ENCODE measurements around the gene PCTP. TPM values are rescaled to one million over a fixed set of nuclear protein-coding genes. Genes with fewer than 3 reads are reported as not detected.
A peak's percentile ranks its signal among the peaks of the same experiment; 100 is the strongest.

Gene PCTP
- total RNA-seq, 1 donor from 2014 or later = 8.6 TPM

DNA sequence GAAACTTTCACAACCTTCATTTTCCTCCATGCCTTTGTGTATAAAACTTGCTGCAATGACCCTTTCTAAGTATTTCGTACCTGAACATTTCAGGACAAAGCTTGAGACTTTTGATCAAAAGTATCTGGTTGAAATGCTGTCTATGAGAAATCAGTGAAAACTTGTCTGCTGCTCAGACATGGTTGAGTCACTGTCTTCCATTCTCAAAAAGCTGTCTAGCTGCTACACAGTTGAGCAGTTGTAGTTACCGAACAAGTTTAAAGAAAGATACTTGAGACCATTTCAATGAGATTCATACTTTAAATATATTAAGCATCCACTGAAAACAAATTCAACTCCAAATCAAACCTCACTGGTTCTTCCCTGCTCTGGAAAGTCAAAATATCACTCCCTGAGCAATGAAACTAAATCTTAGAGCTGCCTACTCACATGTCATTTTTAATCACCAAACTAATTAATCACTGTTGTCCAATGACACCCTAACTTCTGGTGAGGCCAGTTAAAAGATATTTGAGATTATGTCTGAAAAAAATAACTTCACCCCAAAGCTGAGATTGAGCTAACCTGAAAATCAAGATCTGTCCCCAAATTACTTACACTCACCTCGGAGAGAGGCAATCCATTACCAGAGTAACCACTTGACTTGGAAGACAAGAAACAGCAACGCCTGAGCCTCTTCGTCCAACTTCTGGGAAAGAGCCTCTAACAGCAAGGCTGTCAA, 28.7 kb upstream of the PCTP start:
- Histone ChIP-seq H3K36me3 (no peaks in the 10 kb centered on the region), H3K4me3 (peak overlapping the region; percentile 35 to 38), H3K27ac (peak overlapping the region; percentile 75), H3K9me3 (no peaks in the 10 kb centered on the region), H3K4me1 (peaks cover 41% of the 10 kb centered on the region), H3K27me3 (no peaks in the 10 kb centered on the region)
- TF ChIP-seq POLR2A (IDR thresholded peaks at IDR 0.05) (no peak), POLR2AphosphoS5 (IDR thresholded peaks at IDR 0.05; ENCODE audit: insufficient read depth in 1 of 2, low read depth in 1 of 2) (no peak)
- TF ChIP-seq, protein P1, sequence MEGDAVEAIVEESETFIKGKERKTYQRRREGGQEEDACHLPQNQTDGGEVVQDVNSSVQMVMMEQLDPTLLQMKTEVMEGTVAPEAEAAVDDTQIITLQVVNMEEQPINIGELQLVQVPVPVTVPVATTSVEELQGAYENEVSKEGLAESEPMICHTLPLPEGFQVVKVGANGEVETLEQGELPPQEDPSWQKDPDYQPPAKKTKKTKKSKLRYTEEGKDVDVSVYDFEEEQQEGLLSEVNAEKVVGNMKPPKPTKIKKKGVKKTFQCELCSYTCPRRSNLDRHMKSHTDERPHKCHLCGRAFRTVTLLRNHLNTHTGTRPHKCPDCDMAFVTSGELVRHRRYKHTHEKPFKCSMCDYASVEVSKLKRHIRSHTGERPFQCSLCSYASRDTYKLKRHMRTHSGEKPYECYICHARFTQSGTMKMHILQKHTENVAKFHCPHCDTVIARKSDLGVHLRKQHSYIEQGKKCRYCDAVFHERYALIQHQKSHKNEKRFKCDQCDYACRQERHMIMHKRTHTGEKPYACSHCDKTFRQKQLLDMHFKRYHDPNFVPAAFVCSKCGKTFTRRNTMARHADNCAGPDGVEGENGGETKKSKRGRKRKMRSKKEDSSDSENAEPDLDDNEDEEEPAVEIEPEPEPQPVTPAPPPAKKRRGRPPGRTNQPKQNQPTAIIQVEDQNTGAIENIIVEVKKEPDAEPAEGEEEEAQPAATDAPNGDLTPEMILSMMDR (IDR thresholded peaks at IDR 0.05) = no peak
- no peak for DNase-seq (ENCODE audit: extremely low spot score in 2 of 2)
- intact Hi-C loops (cut with DNase I) = loop anchor here (10.0 kb wide), 1 partner anchor 197 kb away; no protein-coding TSS in a partner anchor

DNA sequence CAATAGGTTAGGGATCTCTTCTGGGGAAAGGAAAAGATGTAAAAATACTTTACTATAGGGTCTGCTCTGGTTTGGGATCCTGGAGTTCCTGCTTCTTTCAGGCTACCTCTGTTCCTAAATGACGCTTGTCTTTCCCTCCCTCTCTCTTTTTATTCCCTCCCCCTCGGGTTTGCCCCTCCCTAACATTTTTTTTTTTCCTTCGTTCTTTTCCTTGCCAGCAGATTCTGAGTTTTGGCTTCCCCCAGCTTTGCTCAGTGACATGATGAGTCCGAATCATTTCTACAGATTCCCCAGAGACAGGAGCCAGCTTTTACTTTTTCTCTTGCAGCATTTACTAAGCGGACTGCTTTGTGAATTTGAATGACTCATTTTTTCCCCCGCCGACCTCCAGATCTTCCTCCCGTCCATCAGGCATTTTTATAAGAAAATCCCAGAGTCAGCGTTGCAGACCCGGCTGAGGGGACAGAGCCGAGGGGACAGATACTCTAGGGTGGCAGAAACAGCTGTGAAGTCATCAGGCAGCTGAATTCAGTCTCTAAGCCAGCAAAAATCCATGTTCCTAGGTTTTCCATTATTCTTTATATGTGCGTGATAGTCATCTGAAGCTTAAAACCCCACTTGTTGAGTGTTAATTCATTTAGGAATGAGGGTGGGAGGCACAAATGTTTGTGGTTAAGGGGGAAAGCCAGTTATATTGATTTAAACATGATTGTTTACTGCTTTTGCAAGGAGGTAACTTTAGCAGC, 27.9 kb upstream of the PCTP start, which contains the start of gene TMEM100:
Gene TMEM100, minus strand, starts transcription at position 123 of the 746 bp plus-strand sequence. CDS start 1,794 bp downstream, outside the sequence.
- Histone ChIP-seq H3K9me3 (no peaks in the 10 kb centered on the region), H3K36me3 (no peaks in the 10 kb centered on the region), H3K4me1 (peaks cover 46% of the 10 kb centered on the region), H3K27me3 (no peaks in the 10 kb centered on the region), H3K4me3 (peak within 1 kb of the TSS; percentile 35 to 38), H3K27ac (peak within 1 kb of the TSS; percentile 75)
- TF ChIP-seq POLR2AphosphoS5 (IDR thresholded peaks at IDR 0.05; ENCODE audit: insufficient read depth in 1 of 2, low read depth in 1 of 2) = peak; percentile 27 to 44
- TF ChIP-seq, protein P1 (IDR thresholded peaks at IDR 0.05) = no peak
- intact Hi-C loops (cut with DNase I) = loop anchor here (10.0 kb wide), 1 partner anchor 198 kb away; no protein-coding TSS in a partner anchor
- DNase-seq (ENCODE audit: extremely low spot score in 2 of 2) = peak in 1 of 2 donors; percentile 92

DNA sequence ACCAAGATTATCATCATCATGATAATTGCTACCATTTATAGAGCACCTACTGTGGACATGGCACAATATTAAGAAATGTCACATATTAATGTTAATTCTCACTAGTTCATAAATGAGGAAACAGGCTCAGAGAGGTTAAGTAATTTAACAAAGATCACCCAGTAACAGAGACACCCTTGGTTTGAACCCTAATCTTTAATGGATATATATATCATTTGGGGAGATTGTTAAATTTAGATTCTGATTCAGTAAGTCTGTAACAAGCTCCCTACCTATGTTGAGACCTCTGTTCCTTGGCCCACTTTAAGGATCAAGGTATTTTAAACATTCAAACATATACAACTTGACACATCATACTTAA, 27.4 kb upstream of the PCTP start:
- no peaks in the 10 kb centered on the region for H3K27me3 ChIP-seq
- H3K4me3 ChIP-seq = no peak overlapping the region
- intact Hi-C loops (cut with DNase I) = loop anchor here (10.0 kb wide), 1 partner anchor 199 kb away; no protein-coding TSS in a partner anchor
- TF ChIP-seq POLR2AphosphoS5 (IDR thresholded peaks at IDR 0.05; ENCODE audit: insufficient read depth in 1 of 2, low read depth in 1 of 2) (no peak), POLR2A (IDR thresholded peaks at IDR 0.05) (no peak)
- TF ChIP-seq, protein P1 (IDR thresholded peaks at IDR 0.05) = no peak
- no peaks in the 10 kb centered on the region for H3K9me3 ChIP-seq
- H3K27ac ChIP-seq = peak overlapping the region; percentile 75
- DNase-seq (ENCODE audit: extremely low spot score in 2 of 2) = no peak
- H3K4me1 ChIP-seq = peaks cover 49% of the 10 kb centered on the region
- no peaks in the 10 kb centered on the region for H3K36me3 ChIP-seq

DNA sequence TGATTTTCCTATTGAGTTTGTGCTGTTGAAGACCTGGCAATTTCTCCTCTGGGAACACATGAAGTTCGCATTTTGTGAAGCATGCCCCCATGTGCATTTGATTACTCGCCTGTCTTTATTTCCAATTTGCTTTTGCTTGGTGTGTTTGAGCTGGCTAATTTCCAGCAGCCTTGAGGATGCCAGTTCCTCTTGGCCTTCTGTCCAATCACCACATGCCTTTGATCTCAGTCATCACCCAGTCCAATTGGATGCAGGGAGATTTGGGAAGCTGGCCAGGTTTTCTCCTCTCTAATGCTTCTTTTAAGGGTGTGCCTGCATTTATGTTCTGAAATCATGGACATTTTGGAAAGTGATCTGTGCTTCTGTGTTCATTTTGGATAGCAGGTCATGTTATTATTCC, 24.4 kb upstream of the PCTP start:
- DNase-seq (ENCODE audit: extremely low spot score in 2 of 2) = no peak
- no peaks in the 10 kb centered on the region for H3K9me3 ChIP-seq
- H3K36me3 ChIP-seq = no peaks in the 10 kb centered on the region
- no peaks in the 10 kb centered on the region for H3K27me3 ChIP-seq
- peaks cover 60% of the 10 kb centered on the region for H3K4me1 ChIP-seq
- TF ChIP-seq POLR2AphosphoS5 (IDR thresholded peaks at IDR 0.05; ENCODE audit: insufficient read depth in 1 of 2, low read depth in 1 of 2) (peak in 1 of 2 donors; percentile 21), POLR2A (IDR thresholded peaks at IDR 0.05) (no peak)
- TF ChIP-seq, protein P1 (IDR thresholded peaks at IDR 0.05) = no peak
- H3K4me3 ChIP-seq = no peak overlapping the region
- peak overlapping the region; percentile 57 for H3K27ac ChIP-seq
- intact Hi-C loops (cut with DNase I) = loop anchor here (10.0 kb wide), 1 partner anchor 202 kb away; no protein-coding TSS in a partner anchor

Measured in vagina (tissue), 2 donors.